Endothelial cell of umbilical vein (primary cell): ENCODE measurements around the gene AAMDC. TPM values are rescaled to one million over a fixed set of nuclear protein-coding genes. Genes with fewer than 3 reads are reported as not detected.
"Not testable (repeated sequence)": the region's sequence is repeated elsewhere in the genome, so short reads cannot be mapped to it uniquely, and the experiment has no call there.

Experiments used
- BruUV-seq: library from RNA; stranded (reverse); fragments of 400-500 nt; replicated peaks from 2 replicates; lab custom pipeline; 2021; lab: Mats Ljungman, UMichigan
- CTCF ChIA-PET: fragments of 300-600, 350-600 bp; sonication (Branson Sonifier 250); formaldehyde crosslinking; loops from one replicate; lab custom pipeline; 2021; ENCODE audit warnings: antibody characterized with exemption, inconsistent platforms; lab: Charles Lee
- POLR2A ChIA-PET: fragments of 300-600, 350-600 bp; sonication (Branson Sonifier 250); formaldehyde crosslinking; loops from one replicate; lab custom pipeline; 2021; ENCODE audit warnings: antibody characterized with exemption, inconsistent platforms; lab: Charles Lee
- DNase-seq: peaks from one replicate; pipeline ENCODE4 v3.0.0-alpha.2; 2011; ENCODE audit warnings: low read depth, low spot score
- FAIRE-seq: peaks from 2 replicates; lab custom pipeline; 2011; peaks lifted over from hg19 to GRCh38; lab: Jason Lieb, UNC
- H2AFZ ChIP-seq: 2 replicates; pipeline ENCODE4 v1.6.0; 2012; ENCODE audit warnings: low read depth, low read length, control low read depth, inconsistent platforms
- H3K27ac ChIP-seq: 2 replicates; pipeline ENCODE4 v1.5.1; 2011; ENCODE audit warnings: low read depth, mild to moderate bottlenecking, control low read depth, low read length, moderate library complexity; ENCODE audit not compliant: insufficient read depth
- H3K27me3 ChIP-seq, 2 experiments: 2 replicates each; pipeline versions ENCODE4 v1.6.0 to v1.6.1; 2011; ENCODE audit warnings: low read length in 2 of 2, mixed read lengths in 1 of 2; ENCODE audit not compliant: control insufficient read depth in 2 of 2, insufficient read depth in 2 of 2
- H3K36me3 ChIP-seq, 2 experiments: 2 replicates in 1 of 2; 3 replicates in 1 of 2; pipeline ENCODE4 v1.5.1; 2011; ENCODE audit warnings: low read length in 2 of 2, mild to moderate bottlenecking in 1 of 2, moderate library complexity in 1 of 2; ENCODE audit not compliant: control insufficient read depth in 2 of 2, insufficient read depth in 2 of 2; ENCODE audit errors: extremely low read depth in 1 of 2
- H3K4me1 ChIP-seq: 3 replicates; pipeline ENCODE4 v1.5.1; 2011; ENCODE audit warnings: mild to moderate bottlenecking, low read length; ENCODE audit not compliant: control insufficient read depth, insufficient read depth; ENCODE audit errors: extremely low read depth
- H3K4me2 ChIP-seq: 2 replicates; pipeline ENCODE4 v1.6.1; 2011; ENCODE audit warnings: low read length, control low read depth, mixed read lengths; ENCODE audit not compliant: insufficient read depth
- H3K4me3 ChIP-seq, 3 experiments: fragments of 200-600 bp in 1 of 3; sonication (generic), shearing (Covaris generic) in 1 of 3; replicated peaks in 1 of 3; 2 replicates each; pipeline ENCODE4 v1.5.1; 2011 to 2016; ENCODE audit warnings: control low read depth in 3 of 3, low read length in 3 of 3, mild to moderate bottlenecking in 2 of 3, inconsistent platforms in 1 of 3, low read depth in 1 of 3, moderate library complexity in 1 of 3; ENCODE audit not compliant: insufficient read depth in 1 of 3
- H3K79me2 ChIP-seq: 2 replicates; pipeline ENCODE4 v1.6.0; 2012; ENCODE audit warnings: low read length, inconsistent platforms; ENCODE audit not compliant: control insufficient read depth, insufficient read depth
- H3K9ac ChIP-seq: replicated peaks from 2 replicates; pipeline ENCODE3; 2011; ENCODE audit warnings: low read length, control low read depth; ENCODE audit not compliant: insufficient read depth; ENCODE audit errors: extremely low read depth
- H3K9me1 ChIP-seq: replicated peaks from 3 replicates; pipeline ENCODE4 v1.6.0; 2011; ENCODE audit warnings: mild to moderate bottlenecking, low read length; ENCODE audit not compliant: control insufficient read depth, insufficient read depth; ENCODE audit errors: extremely low read depth
- H3K9me3 ChIP-seq: replicated peaks from 2 replicates; pipeline ENCODE4 v1.5.1; 2012; ENCODE audit warnings: low read length, inconsistent platforms; ENCODE audit not compliant: control insufficient read depth, insufficient read depth
- H4K20me1 ChIP-seq: replicated peaks from 2 replicates; pipeline ENCODE3; 2011; ENCODE audit warnings: mild to moderate bottlenecking, low read length; ENCODE audit not compliant: control insufficient read depth, insufficient read depth; ENCODE audit errors: extremely low read depth
- CTCF ChIP-seq, 2 donors: IDR thresholded peaks; 1 replicate in 1 of 2; 2 replicates in 1 of 2; pipeline ENCODE4 v1.5.1; 2011; ENCODE audit warnings: low read length in 2 of 2, mild to moderate bottlenecking in 2 of 2, moderate library complexity in 2 of 2, control low read depth in 1 of 2, inconsistent platforms in 1 of 2, low read depth in 1 of 2; ENCODE audit not compliant: insufficient read depth in 1 of 2; ENCODE audit errors: extremely low read depth in 1 of 2
- EZH2 ChIP-seq: IDR thresholded peaks from 2 replicates; pipeline ENCODE4 v1.6.1; 2012; ENCODE audit warnings: borderline replicate concordance, low read depth, mild to moderate bottlenecking, moderate library complexity, low read length, inconsistent platforms; ENCODE audit not compliant: severe bottlenecking
- FOS ChIP-seq: IDR thresholded peaks from 2 replicates; pipeline ENCODE4 v1.6.1; 2011; ENCODE audit warnings: mild to moderate bottlenecking, low read length, moderate library complexity, borderline replicate concordance; ENCODE audit not compliant: insufficient read depth
- GATA2 ChIP-seq: IDR thresholded peaks from 2 replicates; pipeline ENCODE4 v1.7.0; 2011; ENCODE audit warnings: low read depth, mild to moderate bottlenecking, moderate library complexity, mixed read lengths, low read length; ENCODE audit not compliant: insufficient read length, insufficient read depth
- JUN ChIP-seq: IDR thresholded peaks from 2 replicates; pipeline ENCODE4 v1.6.1; 2011; ENCODE audit warnings: borderline replicate concordance, low read depth; ENCODE audit not compliant: insufficient read length, insufficient read depth
- MAX ChIP-seq: IDR thresholded peaks from 2 replicates; pipeline ENCODE4 v1.6.1; 2011; ENCODE audit not compliant: insufficient read depth, insufficient read length
- MYC ChIP-seq: IDR thresholded peaks from one replicate; pipeline ENCODE4 v1.6.1; 2011; ENCODE audit warnings: mild to moderate bottlenecking, low read depth, low read length
- POLR2A ChIP-seq: IDR thresholded peaks from 2 replicates; pipeline ENCODE4 v1.6.1; 2012; ENCODE audit warnings: low read depth, mild to moderate bottlenecking, control low read depth, low read length
- POLR2AphosphoS5 ChIP-seq: IDR thresholded peaks from 2 replicates; pipeline ENCODE4 v1.6.1; 2012; ENCODE audit warnings: low read depth, mild to moderate bottlenecking, control low read depth, low read length, moderate library complexity; ENCODE audit not compliant: insufficient read depth
- dilution Hi-C: fragments of 300-500 bp; cut with MboI; formaldehyde crosslinking; loops from one replicate; pipeline ENCODE4 v1.15.0; 2019; ENCODE audit warnings: low sequenced_read_pairs; ENCODE audit not compliant: extremely low pct_ligation_motif_present
- intact Hi-C: fragments of 100-400 bp; cut with micrococcal nuclease; formaldehyde crosslinking; loops from one replicate; pipeline ENCODE4 v1.10.0; 2022
- polyA plus RNA-seq, 4 experiments: library from polyadenylated mRNA; depleted of rRNA in 3 of 4; stranded (reverse) in 3 of 4; unstranded in 1 of 4; fragments of >200 nt; gene quantifications; 2 replicates each; pipeline versions ENCODE4 v1.2.1 to v1.2.3, GENCODE V29; 2011 to 2012; ENCODE audit warnings: missing spikeins in 1 of 4
- total RNA-seq: library from RNA; stranded (reverse); gene quantifications from 2 replicates; pipeline ENCODE4 v1.2.3, GENCODE V29; 2021

AAMDC gene
- total and polyA plus RNA-seq, 2 donors (not counting 3 experiments of a cell fraction or from before 2014, with no cell fraction given), result 48.1 to 51.0 TPM

GRCh38 chr11:77878247-77878646 is 57.3 kb downstream of the AAMDC start:
- CTCF ChIA-PET, result interaction anchor here (0.7 to 2.0 kb wide), 5 partner anchors 11 to 102 kb away, joined by 3 to 5 read pairs (median 4); no protein-coding TSS in a partner anchor
- not testable (repeated sequence) for BruUV-seq

GRCh38 chr11:77879218-77879617 is 58.3 kb downstream of the AAMDC start:
- Histone ChIP-seq H3K27me3 (no peaks in the 10 kb centered on the region), H3K9me3 (no peaks in the 10 kb centered on the region), H3K4me1 (no peaks in the 10 kb centered on the region), H3K79me2 (no peaks in the 10 kb centered on the region), H3K4me3 (no peak overlapping the region), H3K9ac (no peak overlapping the region), H3K9me1 (no peaks in the 10 kb centered on the region), H2AFZ (no peak overlapping the region), H4K20me1 (no peaks in the 10 kb centered on the region), H3K27ac (no peak overlapping the region), H3K4me2 (no peak overlapping the region), H3K36me3 (peaks cover 10 to 14% of the 10 kb centered on the region in 2 experiments)
- FAIRE-seq (no peak), DNase-seq (no peak)
- no TSS peak for BruUV-seq
- TF ChIP-seq FOS (no peak), MYC (no peak), POLR2A (no peak), MAX (no peak), JUN (no peak), GATA2 (no peak), POLR2AphosphoS5 (no peak), CTCF (IDR thresholded peaks at IDR 0.05; ENCODE audit: extremely low read depth in 1 of 2, insufficient read depth in 1 of 2, low read depth in 1 of 2, low read length in 2 of 2) (no peak), EZH2 (no peak)
- CTCF ChIA-PET, result interaction anchor here (0.9 kb wide), 1 partner anchor 103 kb away, joined by 3 read pairs; no protein-coding TSS in a partner anchor
- intact Hi-C loops, result no loop called here
- dilution Hi-C loops, result no loop called here
- POLR2A ChIA-PET, result no interaction called here

More at GRCh38 chr11:77878247-77878646, 57.3 kb downstream of the AAMDC start:
- H3K27ac ChIP-seq, intact Hi-C loops, H3K4me2 ChIP-seq, H3K27me3 ChIP-seq, dilution Hi-C loops, H3K9me3 ChIP-seq, H4K20me1 ChIP-seq, H3K9ac ChIP-seq, H2AFZ ChIP-seq, POLR2A ChIA-PET, H3K9me1 ChIP-seq, H3K4me1 ChIP-seq, H3K79me2 ChIP-seq, H3K4me3 ChIP-seq: not testable (repeated sequence)
- TF ChIP-seq FOS, result peak; percentile 47
- peaks cover 7 to 11% of the 10 kb centered on the region in 2 experiments for H3K36me3 ChIP-seq
- FAIRE-seq (peak; percentile 63), DNase-seq (peak; percentile 6)
